Gastroesophageal sphincter (tissue), 3 donors: ENCODE data around the gene RNF180.

Experiments
- CTCF ChIP-seq, 4 experiments: fragments of 200-600 bp in 2 of 4; fragments of 450-650 bp in 2 of 4; sonication (generic) in 1 of 4; IDR thresholded peaks; one replicate each; pipeline ENCODE4 v1.5.1; 2017 to 2019; ENCODE audit warnings: antibody characterized with exemption in 4 of 4, mild to moderate bottlenecking in 2 of 4, moderate library complexity in 2 of 4
- EP300 ChIP-seq: sonication (generic); formaldehyde crosslinking; IDR thresholded peaks from one replicate; pipeline ENCODE4 v1.6.1; 2017; ENCODE audit warnings: antibody characterized with exemption, mild to moderate bottlenecking
- POLR2AphosphoS5 ChIP-seq: sonication (generic); formaldehyde crosslinking; IDR thresholded peaks from one replicate; pipeline ENCODE4 v1.6.1; 2017; ENCODE audit warnings: antibody characterized with exemption

GRCh38 chr5:64190562-64191306, 25.1 kb downstream of the RNF180 start:
- TF ChIP-seq CTCF (IDR thresholded peaks at IDR 0.05) (no peak), EP300 (no peak), POLR2AphosphoS5 (no peak)
